ENCODE results near the gene DPM3. TPM values are rescaled to one million over a fixed set of nuclear protein-coding genes. Genes with fewer than 3 reads are reported as not detected.
A peak's percentile ranks its signal among the peaks of the same experiment; 100 is the strongest.

Gene DPM3
- total RNA-seq, 1 donor from 2014 or later: 28.6 TPM

DNA sequence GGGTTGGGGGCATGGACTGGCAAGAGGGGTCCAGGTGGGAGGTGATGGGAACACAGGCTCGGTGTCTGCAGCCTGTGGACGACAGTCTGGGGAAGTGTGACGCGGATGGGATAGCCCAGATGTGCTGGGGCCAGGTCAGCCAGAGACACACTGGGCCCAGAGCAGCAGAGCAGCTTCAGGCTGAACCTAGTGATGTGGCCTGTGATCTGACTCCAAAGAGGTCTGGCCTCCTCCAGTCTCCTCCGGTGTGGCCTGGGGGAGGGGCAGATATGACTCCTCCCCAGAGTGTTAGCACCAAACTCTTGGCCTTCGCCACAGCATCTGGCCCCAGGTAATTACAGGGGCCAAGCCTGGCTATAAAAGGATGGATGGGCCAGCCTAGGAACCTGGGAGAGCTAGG, 48.2 kb downstream of the DPM3 start:
- H3K4me3 ChIP-seq (ENCODE audit: low read depth, low read length): no peak overlapping the region
- no peak for DNase-seq (ENCODE audit: low read depth)
- TF ChIP-seq, protein P1, sequence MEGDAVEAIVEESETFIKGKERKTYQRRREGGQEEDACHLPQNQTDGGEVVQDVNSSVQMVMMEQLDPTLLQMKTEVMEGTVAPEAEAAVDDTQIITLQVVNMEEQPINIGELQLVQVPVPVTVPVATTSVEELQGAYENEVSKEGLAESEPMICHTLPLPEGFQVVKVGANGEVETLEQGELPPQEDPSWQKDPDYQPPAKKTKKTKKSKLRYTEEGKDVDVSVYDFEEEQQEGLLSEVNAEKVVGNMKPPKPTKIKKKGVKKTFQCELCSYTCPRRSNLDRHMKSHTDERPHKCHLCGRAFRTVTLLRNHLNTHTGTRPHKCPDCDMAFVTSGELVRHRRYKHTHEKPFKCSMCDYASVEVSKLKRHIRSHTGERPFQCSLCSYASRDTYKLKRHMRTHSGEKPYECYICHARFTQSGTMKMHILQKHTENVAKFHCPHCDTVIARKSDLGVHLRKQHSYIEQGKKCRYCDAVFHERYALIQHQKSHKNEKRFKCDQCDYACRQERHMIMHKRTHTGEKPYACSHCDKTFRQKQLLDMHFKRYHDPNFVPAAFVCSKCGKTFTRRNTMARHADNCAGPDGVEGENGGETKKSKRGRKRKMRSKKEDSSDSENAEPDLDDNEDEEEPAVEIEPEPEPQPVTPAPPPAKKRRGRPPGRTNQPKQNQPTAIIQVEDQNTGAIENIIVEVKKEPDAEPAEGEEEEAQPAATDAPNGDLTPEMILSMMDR (conservative IDR thresholded peaks at IDR 0.05; ENCODE audit: low read depth, low read length): no peak

DNA sequence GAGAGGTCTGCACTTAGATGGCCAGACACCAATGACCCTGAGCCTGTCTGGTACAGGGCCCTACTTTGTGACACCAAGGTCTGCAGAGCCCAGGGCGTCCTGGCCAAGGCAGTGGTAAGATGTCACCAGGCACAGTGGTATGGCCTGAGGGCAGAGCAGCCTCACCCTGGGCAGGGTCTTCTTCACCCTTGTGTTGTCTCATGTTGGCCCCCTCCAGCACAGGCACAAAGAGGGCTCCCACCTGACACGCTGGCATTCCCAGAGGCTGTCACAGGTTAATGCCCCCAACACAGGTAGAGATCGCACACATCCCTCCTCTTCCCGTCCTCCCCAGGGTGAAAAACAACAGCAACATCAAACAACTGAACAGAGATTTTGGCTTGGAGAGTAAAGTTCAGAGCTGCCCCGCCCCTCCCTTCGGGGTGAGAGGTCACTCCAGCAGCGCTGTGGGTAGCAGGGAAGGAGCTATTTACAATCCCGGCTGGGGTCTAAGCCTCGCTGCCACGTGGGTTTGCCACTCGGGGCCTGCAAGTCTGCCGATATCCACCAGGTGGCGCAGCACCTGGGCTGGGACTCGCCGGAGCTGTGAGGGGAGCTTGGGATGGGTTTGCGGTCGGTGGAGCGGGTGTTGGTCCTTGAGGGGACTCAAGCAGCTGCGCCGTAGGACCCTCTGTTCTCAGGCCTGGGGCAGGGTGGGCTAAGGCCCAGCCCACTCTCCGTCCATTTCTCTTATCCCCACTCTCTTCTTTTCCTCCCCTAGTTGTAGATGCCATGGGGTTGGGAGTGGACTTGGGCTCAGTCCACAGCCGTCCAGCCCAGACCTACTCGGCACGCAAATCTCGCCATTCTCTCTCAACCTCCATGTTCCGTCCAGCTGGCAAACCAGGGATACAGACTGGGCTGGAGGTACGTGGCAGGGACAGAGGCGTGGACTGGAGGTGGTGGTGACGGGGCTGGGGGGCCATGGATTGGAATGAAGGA, 49.0 kb downstream of the DPM3 start:
- TF ChIP-seq, protein P1 (conservative IDR thresholded peaks at IDR 0.05; ENCODE audit: low read depth, low read length): peak; percentile 90
- no peak overlapping the region for H3K4me3 ChIP-seq (ENCODE audit: low read depth, low read length)

More for the DNA sequence above, 49.0 kb downstream of the DPM3 start:
- DNase-seq (ENCODE audit: low read depth): no peak

Other genes starting within 250 kb of the DPM3 start
- gene PMVK, start 203.8 kb downstream of the DPM3 start, total RNA-seq: 11.8 and 13.2 TPM in 2 replicates
- gene PBXIP1, start 184.4 kb downstream of the DPM3 start, total RNA-seq: 23.4 and 49.6 TPM in 2 replicates
- gene PYGO2, start 178.7 kb downstream of the DPM3 start, total RNA-seq: 16.0 and 23.7 TPM in 2 replicates
- gene SHC1, start 169.8 kb downstream of the DPM3 start, total RNA-seq: 131 and 155 TPM in 2 replicates
- 289 and 358 TPM in 2 replicates for gene CKS1B, start 165.8 kb downstream of the DPM3 start, total RNA-seq
- 41.9 and 67.5 TPM in 2 replicates for gene FLAD1, start 157.2 kb downstream of the DPM3 start, total RNA-seq
- gene LENEP, start 146.9 kb downstream of the DPM3 start, total RNA-seq: not detected in 2 replicates
- gene ZBTB7B, start 137.7 kb downstream of the DPM3 start, total RNA-seq: 20.4 and 20.7 TPM in 2 replicates
- gene DCST2, start 106.8 kb downstream of the DPM3 start, total RNA-seq: 0.12 TPM in 1 of 2 replicates, not detected in the other
- not detected in 2 replicates for gene DCST1, start 106.7 kb downstream of the DPM3 start, total RNA-seq
- gene ADAM15, start 89.2 kb downstream of the DPM3 start, total RNA-seq: 164 and 266 TPM in 2 replicates
- gene EFNA4, start 76.8 kb downstream of the DPM3 start, total RNA-seq: 10.8 and 24.9 TPM in 2 replicates
- gene EFNA3, start 61.7 kb downstream of the DPM3 start, total RNA-seq: 1.7 and 2.8 TPM in 2 replicates
- 26.3 and 45.3 TPM in 2 replicates for gene EFNA1, start 12.7 kb downstream of the DPM3 start, total RNA-seq
- gene SLC50A1, start 4.7 kb downstream of the DPM3 start, total RNA-seq: 32.7 and 37.7 TPM in 2 replicates
- 170 and 193 TPM in 2 replicates for gene KRTCAP2, start 32.8 kb upstream of the DPM3 start, total RNA-seq
- gene TRIM46, start 33.3 kb upstream of the DPM3 start, total RNA-seq: 3.4 and 9.4 TPM in 2 replicates
- gene THBS3, start 67.4 kb upstream of the DPM3 start, total RNA-seq: 4.9 and 13.2 TPM in 2 replicates
- 75.2 and 132 TPM in 2 replicates for gene MTX1, start 68.2 kb upstream of the DPM3 start, total RNA-seq
- gene ENTREP3, start 115.0 kb upstream of the DPM3 start, total RNA-seq: 10.8 and 15.9 TPM in 2 replicates
- 61.8 and 89.7 TPM in 2 replicates for gene SCAMP3, start 121.8 kb upstream of the DPM3 start, total RNA-seq
- gene CLK2, start 133.0 kb upstream of the DPM3 start, total RNA-seq: 20.7 and 43.7 TPM in 2 replicates
- gene HCN3, start 136.9 kb upstream of the DPM3 start, total RNA-seq: 0.72 and 8.1 TPM in 2 replicates
- gene PKLR, start 160.9 kb upstream of the DPM3 start, total RNA-seq: not detected in 2 replicates
- gene FDPS, start 168.3 kb upstream of the DPM3 start, total RNA-seq: 248 and 580 TPM in 2 replicates
- gene RUSC1, start 180.4 kb upstream of the DPM3 start, total RNA-seq: 53.2 and 64.8 TPM in 2 replicates

All from epithelial cell of proximal tubule (primary cell).